ENCODE results near the gene C16orf74.

GRCh38 chr16:85781156-85781555 lies 30.3 kb upstream of the C16orf74 start:
- TF ChIP-seq POLR2A (IDR thresholded peaks at IDR 0.05) (no peak), CTCF (IDR thresholded peaks at IDR 0.05) (no peak), EP300 (IDR thresholded peaks at IDR 0.05) (no peak), POLR2AphosphoS5 (IDR thresholded peaks at IDR 0.05) (no peak)
